ENCODE measurements around the gene AOPEP. TPM values are rescaled to one million over a fixed set of nuclear protein-coding genes. Genes with fewer than 3 reads are reported as not detected.

Gene AOPEP
- total and polyA plus RNA-seq, 2 donors, result 9.6 to 36.5 TPM

- H3K27ac ChIP-seq (ENCODE audit: low read depth in 1 of 2, low read length in 1 of 2), result no peak overlapping the region
These were observed 179.7 kb downstream of the AOPEP start for GRCh38 chr9:94906181-94906580.

GRCh38 chr9:94906713-94907112 is 180.2 kb downstream of the AOPEP start:
- no peak overlapping the region for H3K4me3 ChIP-seq (ENCODE audit: low read length in 2 of 2)
- H3K4me1 ChIP-seq (ENCODE audit: control insufficient read depth in 2 of 2, insufficient read depth in 2 of 2, low read length in 2 of 2), result peaks cover 0 to 10% of the 10 kb centered on the region in 2 donors

More at GRCh38 chr9:94906181-94906580, 179.7 kb downstream of the AOPEP start:
- no peak for DNase-seq (ENCODE audit: low read depth in 6 of 9, low spot score in 9 of 9)
- 97% methylated on average over 6 of the region's 6 CpGs for WGBS
- Histone ChIP-seq H3K4me3 (ENCODE audit: low read length in 2 of 2) (no peak overlapping the region), H3K36me3 (ENCODE audit: control insufficient read depth in 2 of 2, insufficient read depth in 2 of 2, low read length in 1 of 2) (no peaks in the 10 kb centered on the region), H3K4me1 (ENCODE audit: control insufficient read depth in 2 of 2, insufficient read depth in 2 of 2, low read length in 2 of 2) (peaks cover 0 to 10% of the 10 kb centered on the region in 2 donors), H3K27me3 (ENCODE audit: control insufficient read depth in 2 of 2, insufficient read depth in 1 of 2, low read length in 1 of 2) (no peaks in the 10 kb centered on the region), H3K9me3 (ENCODE audit: control insufficient read depth in 2 of 2, insufficient read depth in 1 of 2, low read length in 1 of 2) (no peaks in the 10 kb centered on the region)

GRCh38 chr9:94907264-94907936 is 180.9 kb downstream of the AOPEP start:
- DNase-seq (ENCODE audit: low read depth in 6 of 9, low spot score in 9 of 9), result peak in 1 of 9 donors; percentile 31
- H3K27ac ChIP-seq (ENCODE audit: low read depth in 1 of 2, low read length in 1 of 2), result no peak overlapping the region
- no peaks in the 10 kb centered on the region for H3K36me3 ChIP-seq (ENCODE audit: control insufficient read depth in 2 of 2, insufficient read depth in 2 of 2, low read length in 1 of 2)

More at GRCh38 chr9:94906713-94907112, 180.2 kb downstream of the AOPEP start:
- WGBS, result 98% methylated on average over 3 of the region's 3 CpGs
- Histone ChIP-seq H3K9me3 (ENCODE audit: control insufficient read depth in 2 of 2, insufficient read depth in 1 of 2, low read length in 1 of 2) (no peaks in the 10 kb centered on the region), H3K27ac (ENCODE audit: low read depth in 1 of 2, low read length in 1 of 2) (no peak overlapping the region), H3K27me3 (ENCODE audit: control insufficient read depth in 2 of 2, insufficient read depth in 1 of 2, low read length in 1 of 2) (no peaks in the 10 kb centered on the region), H3K36me3 (ENCODE audit: control insufficient read depth in 2 of 2, insufficient read depth in 2 of 2, low read length in 1 of 2) (no peaks in the 10 kb centered on the region)
- no peak for DNase-seq (ENCODE audit: low read depth in 6 of 9, low spot score in 9 of 9)

GRCh38 chr9:94908011-94908563 is 181.6 kb downstream of the AOPEP start:
- no peak for DNase-seq (ENCODE audit: low read depth in 6 of 9, low spot score in 9 of 9)
- WGBS, result 88% methylated on average over 9 of the region's 9 CpGs
- H3K36me3 ChIP-seq (ENCODE audit: control insufficient read depth in 2 of 2, insufficient read depth in 2 of 2, low read length in 1 of 2), result no peaks in the 10 kb centered on the region
- H3K27ac ChIP-seq (ENCODE audit: low read depth in 1 of 2, low read length in 1 of 2), result no peak overlapping the region
- peaks cover 0 to 10% of the 10 kb centered on the region in 2 donors for H3K4me1 ChIP-seq (ENCODE audit: control insufficient read depth in 2 of 2, insufficient read depth in 2 of 2, low read length in 2 of 2)
- no peaks in the 10 kb centered on the region for H3K27me3 ChIP-seq (ENCODE audit: control insufficient read depth in 2 of 2, insufficient read depth in 1 of 2, low read length in 1 of 2)
- no peak overlapping the region for H3K4me3 ChIP-seq (ENCODE audit: low read length in 2 of 2)
- no peaks in the 10 kb centered on the region for H3K9me3 ChIP-seq (ENCODE audit: control insufficient read depth in 2 of 2, insufficient read depth in 1 of 2, low read length in 1 of 2)

More at GRCh38 chr9:94907264-94907936, 180.9 kb downstream of the AOPEP start:
- no peaks in the 10 kb centered on the region for H3K27me3 ChIP-seq (ENCODE audit: control insufficient read depth in 2 of 2, insufficient read depth in 1 of 2, low read length in 1 of 2)
- WGBS, result 80% methylated on average over 8 of the region's 8 CpGs
- no peak overlapping the region for H3K4me3 ChIP-seq (ENCODE audit: low read length in 2 of 2)
- H3K4me1 ChIP-seq (ENCODE audit: control insufficient read depth in 2 of 2, insufficient read depth in 2 of 2, low read length in 2 of 2), result peaks cover 0 to 10% of the 10 kb centered on the region in 2 donors
- H3K9me3 ChIP-seq (ENCODE audit: control insufficient read depth in 2 of 2, insufficient read depth in 1 of 2, low read length in 1 of 2), result no peaks in the 10 kb centered on the region

GRCh38 chr9:94908583-94909249 is 182.2 kb downstream of the AOPEP start:
- WGBS, result 86% methylated on average over 9 of the region's 9 CpGs
- H3K27ac ChIP-seq (ENCODE audit: low read depth in 1 of 2, low read length in 1 of 2), result no peak overlapping the region
- no peaks in the 10 kb centered on the region for H3K9me3 ChIP-seq (ENCODE audit: control insufficient read depth in 2 of 2, insufficient read depth in 1 of 2, low read length in 1 of 2)
- H3K4me3 ChIP-seq (ENCODE audit: low read length in 2 of 2), result no peak overlapping the region
- H3K27me3 ChIP-seq (ENCODE audit: control insufficient read depth in 2 of 2, insufficient read depth in 1 of 2, low read length in 1 of 2), result no peaks in the 10 kb centered on the region
- H3K36me3 ChIP-seq (ENCODE audit: control insufficient read depth in 2 of 2, insufficient read depth in 2 of 2, low read length in 1 of 2), result no peaks in the 10 kb centered on the region
- H3K4me1 ChIP-seq (ENCODE audit: control insufficient read depth in 2 of 2, insufficient read depth in 2 of 2, low read length in 2 of 2), result peaks cover 0 to 10% of the 10 kb centered on the region in 2 donors
- DNase-seq (ENCODE audit: low read depth in 6 of 9, low spot score in 9 of 9), result no peak

- Histone ChIP-seq H3K9me3 (ENCODE audit: control insufficient read depth in 2 of 2, insufficient read depth in 1 of 2, low read length in 1 of 2) (no peaks in the 10 kb centered on the region), H3K27ac (ENCODE audit: low read depth in 1 of 2, low read length in 1 of 2) (no peak overlapping the region), H3K36me3 (ENCODE audit: control insufficient read depth in 2 of 2, insufficient read depth in 2 of 2, low read length in 1 of 2) (no peaks in the 10 kb centered on the region), H3K4me1 (ENCODE audit: control insufficient read depth in 2 of 2, insufficient read depth in 2 of 2, low read length in 2 of 2) (peaks cover 0 to 10% of the 10 kb centered on the region in 2 donors), H3K4me3 (ENCODE audit: low read length in 2 of 2) (no peak overlapping the region), H3K27me3 (ENCODE audit: control insufficient read depth in 2 of 2, insufficient read depth in 1 of 2, low read length in 1 of 2) (no peaks in the 10 kb centered on the region)
- no peak for DNase-seq (ENCODE audit: low read depth in 6 of 9, low spot score in 9 of 9)
- 97% methylated on average over 12 of the region's 12 CpGs for WGBS
These were observed 182.9 kb downstream of the AOPEP start for GRCh38 chr9:94909250-94909894.

GRCh38 chr9:94909965-94910730 is 183.6 kb downstream of the AOPEP start:
- 98% methylated on average over 20 of the region's 20 CpGs for WGBS

GRCh38 chr9:94911211-94911610 is 184.7 kb downstream of the AOPEP start:
- no peak overlapping the region for H3K27ac ChIP-seq (ENCODE audit: low read depth in 1 of 2, low read length in 1 of 2)
- WGBS, result 94% methylated on average over 3 of the region's 3 CpGs

More at GRCh38 chr9:94909965-94910730, 183.6 kb downstream of the AOPEP start:
- Histone ChIP-seq H3K9me3 (ENCODE audit: control insufficient read depth in 2 of 2, insufficient read depth in 1 of 2, low read length in 1 of 2) (no peaks in the 10 kb centered on the region), H3K4me1 (ENCODE audit: control insufficient read depth in 2 of 2, insufficient read depth in 2 of 2, low read length in 2 of 2) (peaks cover 0 to 15% of the 10 kb centered on the region in 2 donors), H3K4me3 (ENCODE audit: low read length in 2 of 2) (no peak overlapping the region), H3K27me3 (ENCODE audit: control insufficient read depth in 2 of 2, insufficient read depth in 1 of 2, low read length in 1 of 2) (no peaks in the 10 kb centered on the region), H3K36me3 (ENCODE audit: control insufficient read depth in 2 of 2, insufficient read depth in 2 of 2, low read length in 1 of 2) (no peaks in the 10 kb centered on the region), H3K27ac (ENCODE audit: low read depth in 1 of 2, low read length in 1 of 2) (no peak overlapping the region)
- no peak for DNase-seq (ENCODE audit: low read depth in 6 of 9, low spot score in 9 of 9)

More at GRCh38 chr9:94911211-94911610, 184.7 kb downstream of the AOPEP start:
- no peak for DNase-seq (ENCODE audit: low read depth in 6 of 9, low spot score in 9 of 9)
- Histone ChIP-seq H3K4me3 (ENCODE audit: low read length in 2 of 2) (no peak overlapping the region), H3K4me1 (ENCODE audit: control insufficient read depth in 2 of 2, insufficient read depth in 2 of 2, low read length in 2 of 2) (peaks cover 0 to 15% of the 10 kb centered on the region in 2 donors), H3K36me3 (ENCODE audit: control insufficient read depth in 2 of 2, insufficient read depth in 2 of 2, low read length in 1 of 2) (no peaks in the 10 kb centered on the region), H3K9me3 (ENCODE audit: control insufficient read depth in 2 of 2, insufficient read depth in 1 of 2, low read length in 1 of 2) (no peaks in the 10 kb centered on the region), H3K27me3 (ENCODE audit: control insufficient read depth in 2 of 2, insufficient read depth in 1 of 2, low read length in 1 of 2) (no peaks in the 10 kb centered on the region)
